HL-60 (cell line): Measurements from ENCODE around the gene SLC29A3.

ENCODE experiments used
- CTCF ChIP-seq: IDR thresholded peaks from one replicate; pipeline ENCODE4 v1.5.1; 2011; ENCODE audit warnings: low read length, control low read depth, inconsistent platforms; ENCODE audit not compliant: insufficient read depth
- GABPA ChIP-seq: IDR thresholded peaks from 2 replicates; pipeline ENCODE4 v1.6.1; 2012; ENCODE audit warnings: low read depth
- POLR2AphosphoS5 ChIP-seq: IDR thresholded peaks from 2 replicates; pipeline ENCODE4 v1.6.1; 2012; ENCODE audit warnings: low read depth
- SPI1 ChIP-seq: IDR thresholded peaks from 2 replicates; pipeline ENCODE4 v1.6.1; 2012; ENCODE audit warnings: low read depth, mild to moderate bottlenecking, borderline replicate concordance

DNA sequence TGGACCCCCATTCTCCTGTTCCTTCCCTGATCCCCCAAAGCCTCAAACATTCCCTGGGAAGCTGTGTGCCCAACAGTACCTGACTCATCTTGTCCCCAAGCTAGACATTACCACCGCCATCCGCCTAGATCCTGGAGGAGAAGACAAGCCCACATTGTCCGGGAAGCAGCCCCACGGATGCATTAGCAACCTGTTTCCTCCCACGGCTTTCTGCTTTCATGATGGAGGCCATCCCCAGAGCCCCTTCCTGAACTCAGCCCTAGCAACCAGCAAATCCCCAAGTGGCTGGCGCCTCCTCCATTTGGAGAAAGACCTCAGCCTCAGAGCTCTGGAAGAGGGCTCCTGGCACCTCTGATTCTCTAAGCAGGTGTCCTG is 2.3 kb upstream of the SLC29A3 start:
- TF ChIP-seq CTCF (no peak), GABPA (no peak), SPI1 (no peak), POLR2AphosphoS5 (no peak)
